H1 (cell line): ENCODE measurements around the gene XKR7. TPM values are rescaled to one million over a fixed set of nuclear protein-coding genes. Genes with fewer than 3 reads are reported as not detected.
A peak's percentile ranks its signal among the peaks of the same experiment; 100 is the strongest.

Experiments used
- CTCF ChIA-PET: fragments of 300-600 bp; sonication (Branson Sonifier 250); formaldehyde crosslinking; loops from one replicate; lab custom pipeline; 2021; ENCODE audit not compliant: partially characterized antibody; lab: Charles Lee
- POLR2A ChIA-PET: fragments of 300-600 bp; sonication (Branson Sonifier 250); formaldehyde crosslinking; loops from one replicate; lab custom pipeline; 2021; ENCODE audit warnings: inconsistent platforms; ENCODE audit not compliant: partially characterized antibody; lab: Charles Lee
- DNase-seq, 2 experiments: peaks; one replicate each; pipeline versions ENCODE4 v3.0.0 to v3.0.0-alpha.2; 2010 to 2022; ENCODE audit warnings: low spot score in 2 of 2, low read depth in 1 of 2, mixed read lengths in 1 of 2
- FAIRE-seq: peaks from 2 replicates; lab custom pipeline; 2011; peaks lifted over from hg19 to GRCh38; lab: Jason Lieb, UNC
- H2AFZ ChIP-seq: 2 replicates; pipeline ENCODE4 v1.8.1; 2012; ENCODE audit warnings: low read length, inconsistent platforms
- H2AK5ac ChIP-seq: 2 replicates; pipeline ENCODE4 v1.6.1; 2013; ENCODE audit warnings: low read depth, low read length
- H2BK120ac ChIP-seq: replicated peaks from 2 replicates; pipeline ENCODE3; 2013; ENCODE audit warnings: low read depth, low read length, inconsistent platforms
- H2BK12ac ChIP-seq: 2 replicates; pipeline ENCODE4 v1.6.1; 2013; ENCODE audit warnings: low read depth, low read length
- H2BK15ac ChIP-seq: 2 replicates; pipeline ENCODE4 v1.6.1; 2013; ENCODE audit warnings: low read length
- H2BK20ac ChIP-seq: 2 replicates; pipeline ENCODE4 v1.6.1; 2013; ENCODE audit warnings: low read length
- H2BK5ac ChIP-seq: 2 replicates; pipeline ENCODE4 v1.6.1; 2013; ENCODE audit warnings: low read depth, low read length
- H3K14ac ChIP-seq: 2 replicates; pipeline ENCODE4 v1.6.1; 2013; ENCODE audit warnings: inconsistent platforms; ENCODE audit not compliant: insufficient read length
- H3K18ac ChIP-seq: 2 replicates; pipeline ENCODE4 v1.6.1; 2013; ENCODE audit warnings: low read length; ENCODE audit errors: extremely low read depth
- H3K23ac ChIP-seq: 2 replicates; pipeline ENCODE4 v1.6.1; 2013; ENCODE audit warnings: inconsistent platforms; ENCODE audit not compliant: insufficient read length
- H3K23me2 ChIP-seq: 2 replicates; pipeline ENCODE4 v1.6.1; 2013; ENCODE audit warnings: low read depth, low read length
- H3K27ac ChIP-seq: 2 replicates; pipeline ENCODE4 v1.6.1; 2011; ENCODE audit warnings: low read depth, low read length, inconsistent platforms
- H3K27me3 ChIP-seq, 4 experiments: replicated peaks in 1 of 4; 1 replicate in 1 of 4; 2 replicates in 3 of 4; pipeline versions ENCODE4 v1.6.1 to v1.8.1; 2011 to 2013; ENCODE audit warnings: low read length in 3 of 4, mild to moderate bottlenecking in 3 of 4, inconsistent platforms in 2 of 4, mixed read lengths in 2 of 4, moderate library complexity in 1 of 4; ENCODE audit not compliant: control insufficient read depth in 3 of 4, insufficient read depth in 3 of 4; ENCODE audit errors: extremely low read depth in 1 of 4
- H3K36me3 ChIP-seq, 4 experiments: 2 replicates each; pipeline versions ENCODE4 v1.6.1 to v1.8.1; 2011 to 2013; ENCODE audit warnings: mild to moderate bottlenecking in 4 of 4, low read length in 3 of 4, moderate library complexity in 2 of 4, control low read depth in 1 of 4, inconsistent platforms in 1 of 4; ENCODE audit not compliant: insufficient read depth in 4 of 4, control insufficient read depth in 2 of 4
- H3K4ac ChIP-seq: replicated peaks from 2 replicates; pipeline ENCODE3; 2013; ENCODE audit warnings: low read length, low read depth, mixed read lengths, inconsistent platforms; ENCODE audit not compliant: insufficient read length
- H3K4me1 ChIP-seq, 4 experiments: replicated peaks in 1 of 4; 1 replicate in 1 of 4; 2 replicates in 3 of 4; pipeline versions ENCODE4 v1.6.1 to v1.8.1; 2011 to 2013; ENCODE audit warnings: low read length in 3 of 4, inconsistent platforms in 2 of 4, mixed read lengths in 1 of 4; ENCODE audit not compliant: insufficient read depth in 4 of 4, control insufficient read depth in 3 of 4
- H3K4me2 ChIP-seq, 2 experiments: 2 replicates each; pipeline versions ENCODE4 v1.6.1 to v1.8.1; 2011 to 2013; ENCODE audit warnings: low read depth in 2 of 2, low read length in 2 of 2, control low read depth in 1 of 2, inconsistent platforms in 1 of 2, mild to moderate bottlenecking in 1 of 2; ENCODE audit not compliant: insufficient read depth in 1 of 2
- H3K4me3 ChIP-seq, 4 experiments: fragments of 200-600, 300-600 bp in 1 of 4; sonication (generic), shearing (Covaris generic), sonication (Bioruptor Twin) in 1 of 4; 2 replicates each; pipeline versions ENCODE4 v1.5.1 to v1.8.1; 2011 to 2016; ENCODE audit warnings: low read length in 4 of 4, low read depth in 3 of 4, control low read depth in 2 of 4, inconsistent platforms in 2 of 4, mild to moderate bottlenecking in 2 of 4, mixed read lengths in 1 of 4, moderate library complexity in 1 of 4; ENCODE audit not compliant: insufficient read depth in 2 of 4; ENCODE audit errors: extremely low read depth in 1 of 4
- H3K56ac ChIP-seq: replicated peaks from 2 replicates; pipeline ENCODE3; 2013; ENCODE audit warnings: low read depth, mild to moderate bottlenecking, mixed read lengths, low read length, inconsistent platforms; ENCODE audit not compliant: insufficient read length
- H3K79me1 ChIP-seq: 2 replicates; pipeline ENCODE4 v1.6.1; 2013; ENCODE audit warnings: low read depth, low read length, control low read depth
- H3K79me2 ChIP-seq, 2 experiments: 2 replicates each; pipeline versions ENCODE4 v1.6.1 to v1.8.1; 2012 to 2013; ENCODE audit warnings: low read length in 2 of 2, mild to moderate bottlenecking in 2 of 2, inconsistent platforms in 1 of 2; ENCODE audit not compliant: insufficient read depth in 2 of 2, control insufficient read depth in 1 of 2
- H3K9ac ChIP-seq, 4 experiments: replicated peaks in 1 of 4; 1 replicate in 1 of 4; 2 replicates in 3 of 4; pipeline versions ENCODE4 v1.6.1 to v1.8.1; 2011 to 2013; ENCODE audit warnings: low read depth in 3 of 4, low read length in 3 of 4, control low read depth in 2 of 4, mild to moderate bottlenecking in 2 of 4, moderate library complexity in 2 of 4, inconsistent platforms in 1 of 4; ENCODE audit errors: extremely low read depth in 1 of 4
- H3K9me3 ChIP-seq, 2 experiments: 2 replicates each; pipeline versions ENCODE4 v1.6.1 to v1.8.1; 2012 to 2013; ENCODE audit warnings: mild to moderate bottlenecking in 2 of 2, moderate library complexity in 2 of 2, control low read depth in 1 of 2, inconsistent platforms in 1 of 2, low read depth in 1 of 2, low read length in 1 of 2, mixed read lengths in 1 of 2; ENCODE audit not compliant: insufficient read depth in 2 of 2
- H4K20me1 ChIP-seq, 2 experiments: replicated peaks in 1 of 2; 2 replicates each; pipeline versions ENCODE3 to v1.8.1; 2011 to 2013; ENCODE audit warnings: inconsistent platforms in 2 of 2, low read length in 2 of 2, mild to moderate bottlenecking in 1 of 2; ENCODE audit not compliant: insufficient read depth in 2 of 2, control insufficient read depth in 1 of 2
- H4K5ac ChIP-seq: 2 replicates; pipeline ENCODE4 v1.6.1; 2013; ENCODE audit warnings: low read length, low read depth, mixed read lengths, inconsistent platforms; ENCODE audit not compliant: insufficient read length
- H4K8ac ChIP-seq: 2 replicates; pipeline ENCODE4 v1.8.0; 2013; ENCODE audit warnings: mild to moderate bottlenecking, moderate library complexity, low read length, inconsistent platforms; ENCODE audit not compliant: insufficient read depth; ENCODE audit errors: extremely low read depth
- H4K91ac ChIP-seq: replicated peaks from 2 replicates; pipeline ENCODE3; 2013; ENCODE audit warnings: low read length, mixed read lengths, inconsistent platforms; ENCODE audit not compliant: insufficient read length
- TCF12 ChIP-seq: IDR thresholded peaks from 2 replicates; pipeline ENCODE4 v1.6.1; 2011; ENCODE audit warnings: low read depth, mild to moderate bottlenecking, low read length
- TEAD4 ChIP-seq: IDR thresholded peaks from 2 replicates; pipeline ENCODE4 v1.6.1; 2012; ENCODE audit warnings: low read depth, low read length, inconsistent platforms, mixed read lengths
- WGBS, 2 experiments: shearing (Covaris generic) in 1 of 2; methylation state at CpG; one replicate each; pipeline versions ENCODE4 v1.1.6 to v1.1.7; 2013 to 2015; ENCODE audit warnings: low lambda C conversion rate in 2 of 2, mixed read lengths in 2 of 2, inconsistent platforms in 1 of 2, low coverage in 1 of 2, missing lambda C conversion rate in 1 of 2; ENCODE audit not compliant: insufficient replicate concordance in 2 of 2, insufficient coverage in 1 of 2, insufficient read length in 1 of 2; ENCODE audit errors: extremely low coverage in 1 of 2, missing lambda C conversion rate in 1 of 2; 5-methylcytosine and 5-hydroxymethylcytosine counted together
- polyA plus RNA-seq, 7 experiments: library from polyadenylated mRNA; depleted of rRNA in 3 of 7; stranded (reverse) in 5 of 7; unstranded in 2 of 7; fragments of >200 nt in 5 of 7; fragments of 200-250 nt in 2 of 7; gene quantifications; 1 replicate in 5 of 7; 2 replicates in 1 of 7; 4 replicates in 1 of 7; pipeline versions ENCODE4 v1.2.1 to v1.2.3, GENCODE V29; 2011 to 2013; ENCODE audit warnings: missing spikeins in 2 of 7, mixed read lengths in 2 of 7
- total RNA-seq: library from RNA; stranded (reverse); fragmentation: NEBNext Ultra II Directional; extraction: Animal tissue kit (Norgen Biotek cat#: 25700); gene quantifications from 2 replicates; pipeline ENCODE4 v1.2.1, GENCODE V29; 2021

XKR7 gene
- total and polyA plus RNA-seq, 2 of the 8 experiments (the other 6 are each of a cell fraction or from before 2014, with no cell fraction given), result 1.8 to 2.4 TPM

DNA sequence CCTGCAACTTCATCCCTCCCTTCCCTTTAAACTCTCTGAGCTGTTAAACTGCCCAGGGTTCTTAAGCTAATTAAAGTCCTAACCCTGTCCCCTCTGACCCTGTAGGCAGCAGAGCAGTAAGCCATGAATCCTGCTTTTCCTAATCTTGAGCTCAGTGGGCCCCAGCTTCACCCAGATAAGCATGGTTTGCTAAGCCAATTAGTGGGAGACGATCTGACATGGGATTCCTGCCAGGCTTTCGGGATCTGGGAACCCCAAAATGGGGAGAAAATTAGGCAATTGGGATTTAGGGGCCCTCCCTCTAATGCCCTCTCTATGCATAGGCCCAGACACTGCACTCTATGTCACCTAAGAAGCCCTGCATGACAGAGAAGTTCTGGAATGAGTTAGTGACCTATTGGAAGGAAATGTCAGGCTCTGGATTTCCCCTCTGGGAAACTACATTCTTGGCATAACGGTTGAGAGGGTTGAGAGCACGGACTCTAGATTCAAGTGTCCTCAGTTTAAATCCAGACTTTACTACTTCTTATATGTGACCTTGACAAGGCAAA is 4.6 kb downstream of the XKR7 start:
- Histone ChIP-seq H2BK5ac (no peak overlapping the region), H2BK120ac (no peak overlapping the region), H3K4me3 (no peak overlapping the region), H3K23ac (no peak overlapping the region), H3K9me3 (no peaks in the 10 kb centered on the region), H3K56ac (no peak overlapping the region), H4K8ac (no peak overlapping the region), H2AK5ac (no peak overlapping the region), H3K4ac (no peak overlapping the region), H3K27ac (no peak overlapping the region), H2AFZ (no peak overlapping the region), H3K27me3 (peaks cover 0 to 8% (median 2%) of the 10 kb centered on the region in 4 experiments; a peak in 4 of 7 replicates), H3K18ac (no peak overlapping the region), H3K4me2 (no peak overlapping the region), H4K91ac (no peak overlapping the region), H3K23me2 (peaks cover 4% of the 10 kb centered on the region; the same call in 1 of the 2 replicates), H3K9ac (no peak overlapping the region; a peak in 1 of 7 replicates), H3K36me3 (no peaks in the 10 kb centered on the region), H2BK15ac (no peak overlapping the region), H2BK12ac (no peak overlapping the region), H3K14ac (no peak overlapping the region), H3K79me1 (no peaks in the 10 kb centered on the region), H4K20me1 (peaks cover 3 to 5% of the 10 kb centered on the region in 2 experiments), H3K79me2 (no peaks in the 10 kb centered on the region), H3K4me1 (peaks cover 5 to 14% (median 13%) of the 10 kb centered on the region in 4 experiments), H4K5ac (no peak overlapping the region), H2BK20ac (no peak overlapping the region)
- TF ChIP-seq TCF12 (no peak), TEAD4 (0 out of 2 replicates have a peak, but pooled peaks have one; percentile 37)
- peak; percentile 36 for FAIRE-seq
- whole genome bisulfite sequencing, 2 experiments, result 80% methylated on average over 4 of the region's 4 CpGs; no CpG with 5 or more reads in 1 of the 2 experiments
- POLR2A ChIA-PET, result interaction anchor here (0.9 kb wide), 1 partner anchor 19 kb away, joined by 4 read pairs; no protein-coding TSS in a partner anchor
- no peak for DNase-seq
- CTCF ChIA-PET, result interaction anchor here (0.7 to 2.0 kb wide), 11 partner anchors 19 to 121 kb away, joined by 3 to 5 read pairs (median 4); partner anchors contain the start of gene PDRG1
